Liver (tissue), 9 donors: ENCODE data around the gene DRAXIN. TPM values are rescaled to one million over a fixed set of nuclear protein-coding genes. Genes with fewer than 3 reads are reported as not detected.
A peak's percentile ranks its signal among the peaks of the same experiment; 100 is the strongest.

Experiments used
- DNase-seq: peaks from one replicate; pipeline ENCODE4 v3.0.0-alpha.2; 2017; ENCODE audit warnings: low spot score
- H3K27ac ChIP-seq, 2 donors: one replicate each; pipeline ENCODE4 v1.7.0; 2013; ENCODE audit warnings: inconsistent platforms in 2 of 2, low read length in 2 of 2, control low read depth in 1 of 2, low read depth in 1 of 2, mild to moderate bottlenecking in 1 of 2
- H3K27me3 ChIP-seq, 4 donors: one replicate each; pipeline versions ENCODE4 v1.6.1 to v1.7.0; 2013; ENCODE audit warnings: low read length in 3 of 4, inconsistent platforms in 1 of 4, mild to moderate bottlenecking in 1 of 4, moderate library complexity in 1 of 4; ENCODE audit not compliant: control insufficient read depth in 4 of 4, insufficient read depth in 4 of 4
- H3K36me3 ChIP-seq, 4 donors: one replicate each; pipeline versions ENCODE4 v1.6.1 to v1.7.0; 2013; ENCODE audit warnings: low read length in 3 of 4, mild to moderate bottlenecking in 3 of 4, low read depth in 1 of 4, moderate library complexity in 1 of 4; ENCODE audit not compliant: control insufficient read depth in 4 of 4, insufficient read depth in 3 of 4
- H3K4me1 ChIP-seq, 4 donors: one replicate each; pipeline versions ENCODE4 v1.6.1 to v1.7.0; 2013; ENCODE audit warnings: low read length in 3 of 4, mild to moderate bottlenecking in 3 of 4, moderate library complexity in 1 of 4; ENCODE audit not compliant: control insufficient read depth in 4 of 4, insufficient read depth in 4 of 4
- H3K4me3 ChIP-seq, 3 donors: one replicate each; pipeline versions ENCODE4 v1.6.1 to v1.7.0; 2013; ENCODE audit warnings: low read length in 3 of 3, control low read depth in 1 of 3, low read depth in 1 of 3, mild to moderate bottlenecking in 1 of 3
- H3K9ac ChIP-seq, 2 donors: one replicate each; pipeline ENCODE4 v1.7.0; 2013; ENCODE audit warnings: low read length in 2 of 2, mild to moderate bottlenecking in 2 of 2, moderate library complexity in 2 of 2, control low read depth in 1 of 2, low read depth in 1 of 2
- H3K9me3 ChIP-seq, 4 donors: one replicate each; pipeline versions ENCODE4 v1.6.1 to v1.7.0; 2013; ENCODE audit warnings: low read length in 3 of 4; ENCODE audit not compliant: control insufficient read depth in 4 of 4
- CTCF ChIP-seq: fragments of 150-350 bp; IDR thresholded peaks from 2 replicates; pipeline ENCODE4 v1.5.1; 2017; ENCODE audit warnings: improper control_type of control experiment, low read depth, low read length; ENCODE audit not compliant: missing input control
- EGR1 ChIP-seq, 2 donors: IDR thresholded peaks; 2 replicates each; pipeline ENCODE4 v1.6.1; 2016 to 2018; ENCODE audit warnings: antibody characterized with exemption in 2 of 2, low read depth in 2 of 2
- FOXA1 ChIP-seq: IDR thresholded peaks from 2 replicates; pipeline ENCODE4 v1.6.1; 2016; ENCODE audit warnings: antibody characterized with exemption
- FOXA2 ChIP-seq: IDR thresholded peaks from 2 replicates; pipeline ENCODE4 v1.6.1; 2016; ENCODE audit warnings: antibody characterized with exemption
- GABPA ChIP-seq, 2 donors: IDR thresholded peaks in 1 of 2; conservative IDR thresholded peaks in 1 of 2; 2 replicates each; pipeline ENCODE4 v1.6.1; 2016; ENCODE audit warnings: antibody characterized with exemption in 2 of 2, mild to moderate bottlenecking in 1 of 2, moderate library complexity in 1 of 2
- HNF4A ChIP-seq, 2 donors: conservative IDR thresholded peaks; 2 replicates each; pipeline ENCODE4 v1.6.1; 2016; ENCODE audit warnings: antibody characterized with exemption in 2 of 2, mild to moderate bottlenecking in 2 of 2
- HNF4G ChIP-seq: IDR thresholded peaks from 2 replicates; pipeline ENCODE4 v1.6.1; 2016; ENCODE audit warnings: antibody characterized with exemption
- JUND ChIP-seq, 2 donors: IDR thresholded peaks; 2 replicates each; pipeline ENCODE4 v1.6.1; 2016; ENCODE audit warnings: antibody characterized with exemption in 2 of 2
- NR2F2 ChIP-seq: IDR thresholded peaks from 2 replicates; pipeline ENCODE4 v1.6.1; 2016; ENCODE audit warnings: antibody characterized with exemption
- RAD21 ChIP-seq, 2 donors: IDR thresholded peaks; 2 replicates each; pipeline ENCODE4 v1.6.1; 2016; ENCODE audit warnings: antibody characterized with exemption in 2 of 2, mild to moderate bottlenecking in 2 of 2
- REST ChIP-seq: IDR thresholded peaks from 2 replicates; pipeline ENCODE4 v1.6.1; 2016; ENCODE audit warnings: antibody characterized with exemption, mild to moderate bottlenecking
- RXRA ChIP-seq, 2 donors: IDR thresholded peaks; 2 replicates each; pipeline ENCODE4 v1.6.1; 2017 to 2018; ENCODE audit warnings: antibody characterized with exemption in 2 of 2, mild to moderate bottlenecking in 1 of 2
- SP1 ChIP-seq: IDR thresholded peaks from 2 replicates; pipeline ENCODE4 v1.6.1; 2018; ENCODE audit warnings: antibody characterized with exemption, mild to moderate bottlenecking
- TAF1 ChIP-seq: conservative IDR thresholded peaks from 2 replicates; pipeline ENCODE4 v1.6.1; 2016; ENCODE audit warnings: antibody characterized with exemption, mild to moderate bottlenecking
- YY1 ChIP-seq: IDR thresholded peaks from 2 replicates; pipeline ENCODE4 v1.6.1; 2016; ENCODE audit warnings: antibody characterized with exemption, mild to moderate bottlenecking
- ZBTB33 ChIP-seq: IDR thresholded peaks from 2 replicates; pipeline ENCODE4 v1.6.1; 2016; ENCODE audit warnings: antibody characterized with exemption
- WGBS: extraction: QIAGEN DNeasy Blood & Tissue Kit; methylation state at CpG from one replicate; pipeline ENCODE4 v1.1.7; 2013; 5-methylcytosine and 5-hydroxymethylcytosine counted together
- polyA plus RNA-seq, 2 donors: library from polyadenylated mRNA; stranded (reverse) in 1 of 2; unstranded in 1 of 2; fragments of 200-250 nt in 1 of 2; fragments of >200 nt in 1 of 2; fragmentation: Nextera tagmentation in 1 of 2; extraction: Ambion mirVana in 1 of 2; gene quantifications; one replicate each; pipeline versions ENCODE4 v1.2.1 to v1.2.3, GENCODE V29; 2013 to 2015
- total RNA-seq, 2 donors: library from RNA; depleted of rRNA; stranded (reverse); fragments of >200 nt; gene quantifications; one replicate each; pipeline ENCODE4 v1.2.3, GENCODE V29; 2014
- TF ChIP-seq, protein P1 (sequence below): IDR thresholded peaks from 2 replicates; pipeline ENCODE4 v1.6.1; 2016; ENCODE audit warnings: antibody characterized with exemption
- TF ChIP-seq, protein P2 (sequence below): IDR thresholded peaks from 2 replicates; pipeline ENCODE4 v1.6.1; 2016; ENCODE audit warnings: antibody characterized with exemption
- donor health status: healthy.
- donor health status: healthy.
- donor health status: healthy.
- donor health status: healthy.
- donor health status: healthy.

The DRAXIN gene
- total and polyA plus RNA-seq, 4 donors, result under 0.01 to 0.01 TPM; not detected in 2

- Histone ChIP-seq H3K27ac (peak overlapping the region in 1 of 2 donors; percentile 19), H3K4me1 (peaks cover 0 to 13% (median 10%) of the 10 kb centered on the region in 4 donors)
- no peak for DNase-seq
Observed at GRCh38 chr1:11730429-11730891, 39.0 kb downstream of the DRAXIN start.

More at GRCh38 chr1:11730429-11730891, 39.0 kb downstream of the DRAXIN start:
- TF ChIP-seq, protein P1, sequence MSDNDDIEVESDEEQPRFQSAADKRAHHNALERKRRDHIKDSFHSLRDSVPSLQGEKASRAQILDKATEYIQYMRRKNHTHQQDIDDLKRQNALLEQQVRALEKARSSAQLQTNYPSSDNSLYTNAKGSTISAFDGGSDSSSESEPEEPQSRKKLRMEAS, result peak; percentile 48
- TF ChIP-seq RXRA (IDR thresholded peaks at IDR 0.05) (no peak), HNF4G (no peak), FOXA2 (no peak), NR2F2 (peak; percentile 41), CTCF (no peak), JUND (IDR thresholded peaks at IDR 0.05) (no peak), RAD21 (IDR thresholded peaks at IDR 0.05) (no peak), YY1 (no peak), HNF4A (conservative IDR thresholded peaks at IDR 0.05) (no peak), GABPA (IDR thresholded peaks at IDR 0.05 in 1 of 2, conservative IDR thresholded peaks at IDR 0.05 in 1 of 2) (no peak), FOXA1 (no peak), REST (no peak), SP1 (peak; percentile 36), ZBTB33 (no peak), TAF1 (no peak), EGR1 (IDR thresholded peaks at IDR 0.05; ENCODE audit: low read depth in 2 of 2) (no peak)
- TF ChIP-seq, protein P2, sequence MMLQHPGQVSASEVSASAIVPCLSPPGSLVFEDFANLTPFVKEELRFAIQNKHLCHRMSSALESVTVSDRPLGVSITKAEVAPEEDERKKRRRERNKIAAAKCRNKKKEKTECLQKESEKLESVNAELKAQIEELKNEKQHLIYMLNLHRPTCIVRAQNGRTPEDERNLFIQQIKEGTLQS, result no peak
- H3K4me3 ChIP-seq, result no peak overlapping the region
- no peaks in the 10 kb centered on the region for H3K36me3 ChIP-seq
- no peaks in the 10 kb centered on the region for H3K9me3 ChIP-seq
- H3K9ac ChIP-seq, result no peak overlapping the region
- H3K27me3 ChIP-seq, result no peaks in the 10 kb centered on the region
- 54% methylated on average over 5 of the region's 5 CpGs for WGBS
